Osteoblast (primary cell): ENCODE results near the gene EXO1. TPM values are rescaled to one million over a fixed set of nuclear protein-coding genes. Genes with fewer than 3 reads are reported as not detected.

Experiments used
- DNase-seq: peaks from one replicate; pipeline ENCODE4 v3.0.0; 2011; ENCODE audit warnings: low spot score, mixed read lengths; ENCODE audit not compliant: insufficient read length; ENCODE audit errors: missing footprints
- H2AFZ ChIP-seq: 2 replicates; pipeline ENCODE4 v1.6.0; 2011; ENCODE audit warnings: mild to moderate bottlenecking, low read length
- H3K27ac ChIP-seq: 2 replicates; pipeline ENCODE4 v1.5.1; 2011; ENCODE audit warnings: mild to moderate bottlenecking, low read depth, low read length, moderate library complexity
- H3K27me3 ChIP-seq: 2 replicates; pipeline ENCODE4 v1.6.0; 2012; ENCODE audit warnings: mild to moderate bottlenecking, control low read depth, inconsistent platforms, low read length, moderate library complexity; ENCODE audit not compliant: insufficient read depth
- H3K36me3 ChIP-seq: 2 replicates; pipeline ENCODE4 v1.5.1; 2011; ENCODE audit warnings: mild to moderate bottlenecking, low read length, control low read depth, moderate library complexity; ENCODE audit not compliant: insufficient read depth
- H3K4me1 ChIP-seq: 2 replicates; pipeline ENCODE4 v1.5.1; 2011; ENCODE audit warnings: mild to moderate bottlenecking, low read length, control low read depth, moderate library complexity; ENCODE audit not compliant: insufficient read depth
- H3K4me2 ChIP-seq: 2 replicates; pipeline ENCODE4 v1.6.0; 2011; ENCODE audit warnings: mild to moderate bottlenecking, low read length; ENCODE audit not compliant: insufficient read depth
- H3K4me3 ChIP-seq: fragments of 200-600 bp; sonication (generic); 3 replicates; pipeline ENCODE4 v1.5.1; 2012; ENCODE audit warnings: mild to moderate bottlenecking, low read length, inconsistent platforms; ENCODE audit not compliant: insufficient read depth
- H3K79me2 ChIP-seq: 2 replicates; pipeline ENCODE4 v1.6.0; 2012; ENCODE audit warnings: mild to moderate bottlenecking, low read length, control low read depth, inconsistent platforms; ENCODE audit not compliant: insufficient read depth
- H3K9me3 ChIP-seq: 2 replicates; pipeline ENCODE4 v1.5.1; 2011; ENCODE audit warnings: low read depth, low read length, control low read depth
- H4K20me1 ChIP-seq: 2 replicates; pipeline ENCODE4 v1.6.0; 2012; ENCODE audit warnings: mild to moderate bottlenecking, low read length, control low read depth; ENCODE audit not compliant: insufficient read depth
- total RNA-seq: library from RNA; depleted of rRNA; stranded (reverse); fragments of >200 nt; gene quantifications from 2 replicates; pipeline ENCODE4 v1.2.3, GENCODE V29; 2012
- TF ChIP-seq, protein P1 (sequence below): IDR thresholded peaks from 2 replicates; pipeline ENCODE4 v1.5.1; 2011; ENCODE audit warnings: mild to moderate bottlenecking, low read depth, low read length, moderate library complexity; ENCODE audit errors: extremely low read depth

The EXO1 gene
- total RNA-seq, 1 donor = 1.8 TPM

DNA sequence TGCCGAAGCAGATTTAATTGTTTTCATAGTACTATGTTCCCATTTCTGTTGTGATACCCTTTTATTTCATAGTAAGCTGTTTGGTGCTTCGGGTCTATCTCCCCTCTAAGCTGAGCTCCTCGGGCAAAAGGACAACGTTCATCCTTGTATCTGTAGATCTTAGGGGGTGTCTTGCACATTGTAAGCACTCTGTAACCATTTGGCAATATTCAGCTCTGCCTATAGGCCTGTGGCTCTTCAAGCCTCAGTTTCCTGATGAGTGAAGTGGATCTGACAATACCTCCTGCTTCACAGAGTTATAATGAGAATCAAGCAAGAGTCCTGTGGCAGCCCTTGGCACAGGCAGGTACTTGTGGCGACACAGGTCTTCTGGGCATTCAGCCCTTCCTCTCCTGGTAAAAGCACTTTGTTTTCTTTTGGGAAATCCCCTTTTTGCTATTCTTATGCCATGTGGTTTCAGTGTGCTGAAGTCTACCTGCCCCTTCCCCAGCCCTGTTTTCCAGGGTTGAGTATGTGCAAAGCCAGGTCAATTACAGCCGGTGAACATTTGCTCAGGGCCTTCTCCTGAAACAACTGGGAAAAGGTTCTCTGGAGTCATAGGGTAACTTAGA is 8.5 kb upstream of the EXO1 start:
- no peak overlapping the region for H3K4me3 ChIP-seq
- H2AFZ ChIP-seq = no peak overlapping the region
- no peaks in the 10 kb centered on the region for H4K20me1 ChIP-seq
- no peak overlapping the region for H3K4me2 ChIP-seq
- no peak for DNase-seq
- no peaks in the 10 kb centered on the region for H3K79me2 ChIP-seq
- H3K27ac ChIP-seq = peak overlapping the region; percentile 17
- H3K36me3 ChIP-seq = no peaks in the 10 kb centered on the region
- H3K4me1 ChIP-seq = peaks cover 27% of the 10 kb centered on the region
- TF ChIP-seq, protein P1, sequence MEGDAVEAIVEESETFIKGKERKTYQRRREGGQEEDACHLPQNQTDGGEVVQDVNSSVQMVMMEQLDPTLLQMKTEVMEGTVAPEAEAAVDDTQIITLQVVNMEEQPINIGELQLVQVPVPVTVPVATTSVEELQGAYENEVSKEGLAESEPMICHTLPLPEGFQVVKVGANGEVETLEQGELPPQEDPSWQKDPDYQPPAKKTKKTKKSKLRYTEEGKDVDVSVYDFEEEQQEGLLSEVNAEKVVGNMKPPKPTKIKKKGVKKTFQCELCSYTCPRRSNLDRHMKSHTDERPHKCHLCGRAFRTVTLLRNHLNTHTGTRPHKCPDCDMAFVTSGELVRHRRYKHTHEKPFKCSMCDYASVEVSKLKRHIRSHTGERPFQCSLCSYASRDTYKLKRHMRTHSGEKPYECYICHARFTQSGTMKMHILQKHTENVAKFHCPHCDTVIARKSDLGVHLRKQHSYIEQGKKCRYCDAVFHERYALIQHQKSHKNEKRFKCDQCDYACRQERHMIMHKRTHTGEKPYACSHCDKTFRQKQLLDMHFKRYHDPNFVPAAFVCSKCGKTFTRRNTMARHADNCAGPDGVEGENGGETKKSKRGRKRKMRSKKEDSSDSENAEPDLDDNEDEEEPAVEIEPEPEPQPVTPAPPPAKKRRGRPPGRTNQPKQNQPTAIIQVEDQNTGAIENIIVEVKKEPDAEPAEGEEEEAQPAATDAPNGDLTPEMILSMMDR = no peak
- no peaks in the 10 kb centered on the region for H3K27me3 ChIP-seq
- no peaks in the 10 kb centered on the region for H3K9me3 ChIP-seq

DNA sequence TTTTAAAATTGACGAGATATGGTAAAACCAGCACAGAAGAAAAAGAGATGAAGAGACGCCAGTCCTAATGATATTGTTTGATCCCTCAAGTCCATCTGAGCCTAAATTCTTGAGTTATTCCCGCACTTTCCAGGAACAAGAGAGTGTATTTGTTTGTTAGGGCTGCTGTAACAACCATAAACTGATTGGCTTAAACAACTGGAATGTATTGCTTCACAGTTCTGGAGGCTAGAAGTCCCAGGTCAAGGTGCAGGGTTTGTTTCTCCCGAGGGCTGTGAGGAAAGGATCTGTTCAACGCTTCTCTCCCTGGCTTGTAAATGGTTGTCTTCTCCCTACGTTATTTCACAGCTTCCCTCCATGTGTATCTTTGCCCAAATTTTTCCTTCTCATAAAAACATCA is 7.8 kb upstream of the EXO1 start:
- H3K4me1 ChIP-seq = peaks cover 27% of the 10 kb centered on the region
- H3K4me3 ChIP-seq = no peak overlapping the region
- no peaks in the 10 kb centered on the region for H3K9me3 ChIP-seq
- H3K79me2 ChIP-seq = no peaks in the 10 kb centered on the region
- H3K36me3 ChIP-seq = no peaks in the 10 kb centered on the region
- no peak for DNase-seq
- no peak overlapping the region for H2AFZ ChIP-seq
- TF ChIP-seq, protein P1 = no peak
- H4K20me1 ChIP-seq = no peaks in the 10 kb centered on the region
- H3K4me2 ChIP-seq = no peak overlapping the region
- H3K27me3 ChIP-seq = no peaks in the 10 kb centered on the region
- no peak overlapping the region for H3K27ac ChIP-seq

DNA sequence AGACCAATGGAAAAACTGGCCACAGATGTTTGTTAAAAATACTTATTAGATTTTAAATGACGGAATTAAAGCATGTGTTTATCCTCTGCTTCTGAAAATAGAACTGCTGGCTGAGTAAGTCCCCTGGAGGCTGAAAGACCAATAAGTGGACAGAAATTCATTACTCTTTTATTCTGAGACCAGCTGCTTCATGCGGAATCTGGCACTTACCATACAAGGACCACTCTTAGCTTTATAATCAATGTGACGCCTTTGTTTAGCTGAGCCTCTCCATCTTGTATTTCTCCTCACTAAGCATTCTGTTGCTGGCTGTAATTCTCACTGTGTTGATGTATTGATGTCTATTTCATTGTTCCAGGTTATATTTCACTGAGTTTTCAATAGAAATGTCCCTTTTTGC is 6.3 kb upstream of the EXO1 start:
- Histone ChIP-seq H3K79me2 (no peaks in the 10 kb centered on the region), H3K4me2 (no peak overlapping the region), H3K4me1 (peaks cover 27% of the 10 kb centered on the region), H3K27me3 (no peaks in the 10 kb centered on the region), H3K36me3 (no peaks in the 10 kb centered on the region), H2AFZ (no peak overlapping the region), H4K20me1 (no peaks in the 10 kb centered on the region), H3K4me3 (no peak overlapping the region), H3K27ac (peak overlapping the region; percentile 59), H3K9me3 (no peaks in the 10 kb centered on the region)
- DNase-seq = no peak
- TF ChIP-seq, protein P1 = no peak

DNA sequence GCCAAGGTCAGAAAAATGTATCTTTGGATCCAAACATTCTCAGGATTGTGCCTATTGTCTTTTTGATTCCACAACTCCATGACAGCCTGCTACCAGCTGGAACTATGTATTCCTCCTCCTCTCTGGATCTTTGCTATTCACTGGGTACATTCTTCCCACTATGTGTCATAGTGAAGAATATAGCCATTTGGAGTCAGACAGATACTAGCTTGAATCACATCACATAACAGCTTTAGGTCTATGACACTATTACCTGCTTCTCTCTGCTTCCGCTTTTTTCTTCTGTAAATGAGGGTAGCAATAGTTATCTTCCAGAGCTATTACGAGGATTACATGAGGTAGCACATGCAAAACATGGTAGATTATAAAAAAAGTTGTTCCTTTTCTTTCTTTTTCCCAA is 5.4 kb upstream of the EXO1 start:
- DNase-seq = peak; percentile 58
- Histone ChIP-seq H3K4me3 (no peak overlapping the region), H3K36me3 (no peaks in the 10 kb centered on the region), H3K79me2 (no peaks in the 10 kb centered on the region), H3K27me3 (no peaks in the 10 kb centered on the region), H3K9me3 (no peaks in the 10 kb centered on the region), H3K4me1 (peaks cover 28% of the 10 kb centered on the region), H3K27ac (peak overlapping the region; percentile 59), H3K4me2 (peak overlapping the region; percentile 14), H4K20me1 (no peaks in the 10 kb centered on the region), H2AFZ (peak overlapping the region; percentile 79)
- TF ChIP-seq, protein P1 = no peak
